GM12872 (cell line): ENCODE measurements around the gene ERICH6B.

Source experiments
- CTCF ChIP-seq: IDR thresholded peaks from 3 replicates; pipeline ENCODE4 v1.5.1; 2011; ENCODE audit warnings: low read depth, mild to moderate bottlenecking, low read length, moderate library complexity; ENCODE audit not compliant: insufficient read depth

ERICH6B gene

GRCh38 chr13:45518525-45519245, 96.9 kb downstream of the ERICH6B start:
- TF ChIP-seq CTCF: no peak

GRCh38 chr13:45516757-45517156, 98.8 kb downstream of the ERICH6B start:
- no peak for TF ChIP-seq CTCF

- no peak for TF ChIP-seq CTCF
Measured at GRCh38 chr13:45512098-45512496, 103.4 kb downstream of the ERICH6B start.

- peak; percentile 71 for TF ChIP-seq CTCF
Measured at GRCh38 chr13:45511310-45512097, 104.0 kb downstream of the ERICH6B start.

- TF ChIP-seq CTCF: no peak
Measured at GRCh38 chr13:45510672-45511071, 104.9 kb downstream of the ERICH6B start.

GRCh38 chr13:45508776-45509175, 106.8 kb downstream of the ERICH6B start:
- no peak for TF ChIP-seq CTCF

- TF ChIP-seq CTCF: no peak
Measured at GRCh38 chr13:45506811-45507210, 108.7 kb downstream of the ERICH6B start.
